ENCODE data around the gene ANKS1A.

GRCh38 chr6:35057449-35058357 is 168.6 kb downstream of the ANKS1A start:
- TF ChIP-seq, protein P1, sequence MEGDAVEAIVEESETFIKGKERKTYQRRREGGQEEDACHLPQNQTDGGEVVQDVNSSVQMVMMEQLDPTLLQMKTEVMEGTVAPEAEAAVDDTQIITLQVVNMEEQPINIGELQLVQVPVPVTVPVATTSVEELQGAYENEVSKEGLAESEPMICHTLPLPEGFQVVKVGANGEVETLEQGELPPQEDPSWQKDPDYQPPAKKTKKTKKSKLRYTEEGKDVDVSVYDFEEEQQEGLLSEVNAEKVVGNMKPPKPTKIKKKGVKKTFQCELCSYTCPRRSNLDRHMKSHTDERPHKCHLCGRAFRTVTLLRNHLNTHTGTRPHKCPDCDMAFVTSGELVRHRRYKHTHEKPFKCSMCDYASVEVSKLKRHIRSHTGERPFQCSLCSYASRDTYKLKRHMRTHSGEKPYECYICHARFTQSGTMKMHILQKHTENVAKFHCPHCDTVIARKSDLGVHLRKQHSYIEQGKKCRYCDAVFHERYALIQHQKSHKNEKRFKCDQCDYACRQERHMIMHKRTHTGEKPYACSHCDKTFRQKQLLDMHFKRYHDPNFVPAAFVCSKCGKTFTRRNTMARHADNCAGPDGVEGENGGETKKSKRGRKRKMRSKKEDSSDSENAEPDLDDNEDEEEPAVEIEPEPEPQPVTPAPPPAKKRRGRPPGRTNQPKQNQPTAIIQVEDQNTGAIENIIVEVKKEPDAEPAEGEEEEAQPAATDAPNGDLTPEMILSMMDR (IDR thresholded peaks at IDR 0.05): no peak
- TF ChIP-seq POLR2A (IDR thresholded peaks at IDR 0.05): no peak

Measured in right lobe of liver (tissue), 4 donors.